Measurements from ENCODE around the gene MYT1.

- TF ChIP-seq CTCF (conservative IDR thresholded peaks at IDR 0.05 in 1 of 2, IDR thresholded peaks at IDR 0.05 in 1 of 2; ENCODE audit: low read depth in 1 of 2, low read length in 2 of 2) (no peak), EZH2 (IDR thresholded peaks at IDR 0.05; ENCODE audit: low read length, missing control alignments) (peak; percentile 68)
These were observed 2.7 kb upstream of the MYT1 start for GRCh38 chr20:64161356-64162238.
